Stimulated activated naive CD8-positive, alpha-beta T cell treated with anti-CD3 and anti-CD28 coated beads, Interleukin-15, Interleukin-2, amounts not matched to agents 100 ng/mL and 50 ng/mL, for 24 hours (primary cell): Measurements from ENCODE around the gene CHPF2.

ENCODE experiments used
- H3K27ac Mint-ChIP-seq: one replicate; pipeline ENCODE4 v1.8.0; 2021; ENCODE audit warnings: mild to moderate bottlenecking, mixed read lengths
- H3K27me3 Mint-ChIP-seq: one replicate; pipeline ENCODE4 v1.8.0; 2021; ENCODE audit warnings: mixed read lengths
- H3K36me3 Mint-ChIP-seq: one replicate; pipeline ENCODE4 v1.8.0; 2021; ENCODE audit warnings: low read depth, mixed read lengths
- H3K4me1 Mint-ChIP-seq: one replicate; pipeline ENCODE4 v1.8.0; 2021; ENCODE audit warnings: low read depth, mixed read lengths
- H3K4me3 Mint-ChIP-seq: one replicate; pipeline ENCODE4 v1.8.0; 2021; ENCODE audit warnings: mild to moderate bottlenecking, mixed read lengths
- H3K9me3 Mint-ChIP-seq: one replicate; pipeline ENCODE4 v1.8.0; 2021; ENCODE audit warnings: mixed read lengths

CHPF2 gene

GRCh38 chr7:151198945-151199848, 33.1 kb upstream of the CHPF2 start:
- H3K9me3 Mint-ChIP-seq = no peaks in the 10 kb centered on the region
- H3K4me1 Mint-ChIP-seq = no peaks in the 10 kb centered on the region
- peaks cover 7% of the 10 kb centered on the region for H3K27me3 Mint-ChIP-seq
- no peaks in the 10 kb centered on the region for H3K36me3 Mint-ChIP-seq
- no peak overlapping the region for H3K4me3 Mint-ChIP-seq
- no peak overlapping the region for H3K27ac Mint-ChIP-seq

DNA sequence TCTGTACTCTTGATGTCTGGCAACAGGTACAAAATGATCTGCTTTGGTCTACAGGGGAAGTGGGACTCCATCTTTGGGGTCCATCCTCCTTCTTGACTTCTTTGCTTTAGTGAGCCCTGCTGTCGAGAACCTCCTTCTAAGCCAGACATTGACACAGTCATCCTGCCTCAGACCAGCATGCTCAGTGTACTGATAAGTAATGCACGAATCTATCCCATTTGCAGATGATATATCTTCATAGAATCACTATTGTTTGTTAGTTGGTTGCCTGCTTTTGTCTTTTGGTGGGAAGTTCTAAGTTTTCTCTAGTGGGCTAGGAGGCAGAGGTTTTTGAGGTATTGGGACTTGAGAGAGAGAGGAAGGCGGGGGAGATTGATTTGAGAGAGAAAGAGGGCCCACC, 30.9 kb upstream of the CHPF2 start:
- no peak overlapping the region for H3K27ac Mint-ChIP-seq
- H3K27me3 Mint-ChIP-seq = no peaks in the 10 kb centered on the region
- no peaks in the 10 kb centered on the region for H3K36me3 Mint-ChIP-seq
- no peaks in the 10 kb centered on the region for H3K4me1 Mint-ChIP-seq
- H3K4me3 Mint-ChIP-seq = no peak overlapping the region
- no peaks in the 10 kb centered on the region for H3K9me3 Mint-ChIP-seq

DNA sequence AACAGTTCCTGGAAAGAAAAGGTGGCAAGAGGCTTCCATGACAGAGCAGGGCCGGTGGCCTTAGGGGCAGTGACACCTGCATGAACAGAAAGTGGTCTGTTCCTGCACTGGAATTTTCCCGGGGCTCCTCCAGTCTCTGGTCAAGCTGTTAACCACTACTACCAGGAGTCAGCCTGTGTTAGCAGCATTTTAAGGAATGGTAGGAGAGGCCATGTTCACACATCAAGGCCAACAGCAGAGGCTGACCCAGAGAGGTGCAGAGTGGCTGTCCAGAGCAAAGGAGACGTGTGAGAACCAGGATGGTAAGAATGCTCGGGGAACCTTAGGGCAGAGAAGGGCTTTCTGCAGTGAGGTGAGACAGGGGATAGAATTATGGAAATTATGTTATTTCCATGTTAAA, 30.5 kb upstream of the CHPF2 start:
- Mint-ChIP-seq H3K9me3 (no peaks in the 10 kb centered on the region), H3K4me3 (no peak overlapping the region), H3K36me3 (no peaks in the 10 kb centered on the region), H3K27me3 (no peaks in the 10 kb centered on the region), H3K27ac (no peak overlapping the region), H3K4me1 (peaks cover 2% of the 10 kb centered on the region)

DNA sequence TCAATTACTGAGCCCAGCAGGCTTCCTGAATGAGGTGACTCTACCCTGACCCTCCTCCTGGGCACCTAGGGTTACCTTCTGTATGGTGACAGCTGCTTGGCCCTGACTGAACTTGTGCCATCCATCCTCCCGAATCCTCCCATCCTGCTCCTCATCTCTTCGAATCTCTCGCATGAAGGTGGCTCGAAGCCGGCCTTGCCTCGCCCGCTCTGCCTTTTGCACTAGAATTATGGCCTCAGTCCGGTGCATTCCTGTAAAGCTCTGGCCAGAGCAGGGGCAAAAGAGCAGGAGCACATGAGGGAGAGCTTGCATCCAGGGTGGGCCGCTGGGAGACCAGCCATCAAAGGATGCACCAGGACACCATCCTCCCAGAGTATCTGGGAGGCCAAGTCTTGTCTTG, 29.4 kb upstream of the CHPF2 start:
- Mint-ChIP-seq H3K36me3 (no peaks in the 10 kb centered on the region), H3K27ac (no peak overlapping the region), H3K27me3 (no peaks in the 10 kb centered on the region), H3K4me3 (no peak overlapping the region), H3K9me3 (no peaks in the 10 kb centered on the region), H3K4me1 (peaks cover 13% of the 10 kb centered on the region)

GRCh38 chr7:151204383-151205032, 27.8 kb upstream of the CHPF2 start:
- Mint-ChIP-seq H3K27ac (no peak overlapping the region), H3K9me3 (no peaks in the 10 kb centered on the region), H3K4me1 (peaks cover 20% of the 10 kb centered on the region), H3K27me3 (no peaks in the 10 kb centered on the region), H3K4me3 (no peak overlapping the region), H3K36me3 (no peaks in the 10 kb centered on the region)

- no peaks in the 10 kb centered on the region for H3K9me3 Mint-ChIP-seq
- no peak overlapping the region for H3K27ac Mint-ChIP-seq
- no peak overlapping the region for H3K4me3 Mint-ChIP-seq
- H3K27me3 Mint-ChIP-seq = no peaks in the 10 kb centered on the region
- H3K4me1 Mint-ChIP-seq = peaks cover 20% of the 10 kb centered on the region
- H3K36me3 Mint-ChIP-seq = peaks cover 2% of the 10 kb centered on the region
Measured at GRCh38 chr7:151205730-151206129, 26.6 kb upstream of the CHPF2 start.

- Mint-ChIP-seq H3K9me3 (no peaks in the 10 kb centered on the region), H3K27me3 (no peaks in the 10 kb centered on the region), H3K4me1 (peaks cover 20% of the 10 kb centered on the region), H3K36me3 (peaks cover 7% of the 10 kb centered on the region), H3K4me3 (no peak overlapping the region), H3K27ac (no peak overlapping the region)
Measured at GRCh38 chr7:151206914-151207313, 25.4 kb upstream of the CHPF2 start.

DNA sequence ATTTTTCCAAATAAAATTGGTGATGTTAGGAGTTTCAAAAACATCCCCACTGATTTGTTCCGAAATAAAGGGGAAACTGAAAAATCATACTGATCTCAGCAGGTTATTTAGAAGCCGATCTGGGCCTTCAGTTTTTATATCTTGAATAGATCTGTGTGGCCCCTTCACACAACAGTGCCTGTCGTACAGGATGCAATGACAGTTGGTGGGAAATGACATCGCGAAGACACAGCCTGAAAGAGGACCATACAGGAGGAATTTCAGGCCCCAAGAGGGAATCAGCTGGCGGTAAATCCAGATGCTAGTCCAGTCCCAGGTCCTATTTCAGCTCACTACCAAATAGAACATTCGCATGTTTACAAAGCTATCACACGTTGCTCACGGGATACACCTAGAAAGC, 25.0 kb upstream of the CHPF2 start:
- H3K27me3 Mint-ChIP-seq = no peaks in the 10 kb centered on the region
- H3K4me1 Mint-ChIP-seq = peaks cover 20% of the 10 kb centered on the region
- H3K27ac Mint-ChIP-seq = no peak overlapping the region
- no peak overlapping the region for H3K4me3 Mint-ChIP-seq
- H3K9me3 Mint-ChIP-seq = no peaks in the 10 kb centered on the region
- H3K36me3 Mint-ChIP-seq = peaks cover 11% of the 10 kb centered on the region

DNA sequence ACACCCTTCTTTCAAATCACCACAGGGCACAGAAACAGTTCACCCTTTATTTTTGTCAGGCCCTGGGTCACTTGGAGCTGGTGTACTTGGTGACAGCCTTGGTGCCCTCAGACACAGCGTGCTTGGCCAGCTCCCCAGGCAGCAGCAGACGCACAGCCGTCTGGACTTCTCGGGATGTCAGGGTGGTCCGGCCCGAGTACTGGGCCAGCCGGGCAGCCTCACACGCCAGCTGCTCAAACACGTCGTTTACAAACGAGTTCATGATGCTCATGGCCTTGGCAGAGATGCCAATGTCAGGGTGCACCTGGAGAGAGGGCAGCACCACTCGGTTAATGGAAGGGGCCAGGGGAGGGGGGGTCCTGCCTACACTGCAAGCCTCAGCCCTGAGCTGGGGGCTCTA, 24.5 kb upstream of the CHPF2 start:
- Mint-ChIP-seq H3K27ac (no peak overlapping the region), H3K27me3 (no peaks in the 10 kb centered on the region), H3K4me3 (no peak overlapping the region), H3K36me3 (peaks cover 13% of the 10 kb centered on the region), H3K9me3 (no peaks in the 10 kb centered on the region), H3K4me1 (peaks cover 20% of the 10 kb centered on the region)

DNA sequence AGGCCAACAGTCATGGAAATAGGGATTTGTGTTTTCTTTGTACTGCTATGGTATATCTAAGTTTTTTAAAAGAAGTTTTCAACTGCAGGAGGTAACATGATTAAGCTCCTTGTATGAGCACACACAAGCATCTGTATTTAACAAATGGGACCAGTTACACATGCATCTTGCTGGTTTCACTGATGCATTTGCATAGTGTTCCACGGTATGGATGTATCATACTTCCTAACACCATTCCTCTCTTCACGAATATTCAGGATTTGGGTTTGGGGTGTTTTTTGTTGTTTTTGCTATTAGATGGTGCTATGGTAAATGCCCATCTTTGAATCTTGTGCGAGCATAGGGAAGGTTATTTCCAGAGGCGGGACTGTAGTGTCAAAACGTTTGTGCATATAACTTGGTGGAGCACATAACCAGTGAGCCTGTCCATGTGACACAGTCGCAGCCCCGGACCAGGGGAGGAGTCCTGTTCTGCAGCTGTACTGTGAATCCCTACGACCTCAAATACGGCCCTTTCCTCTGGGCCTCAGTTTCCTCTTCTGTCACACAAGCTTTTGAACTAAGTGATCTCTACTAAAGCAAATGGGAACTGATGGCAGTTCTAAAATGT, 23.9 kb upstream of the CHPF2 start:
- no peak overlapping the region for H3K27ac Mint-ChIP-seq
- H3K9me3 Mint-ChIP-seq = no peaks in the 10 kb centered on the region
- no peak overlapping the region for H3K4me3 Mint-ChIP-seq
- peaks cover 20% of the 10 kb centered on the region for H3K4me1 Mint-ChIP-seq
- H3K27me3 Mint-ChIP-seq = no peaks in the 10 kb centered on the region
- H3K36me3 Mint-ChIP-seq = peaks cover 19% of the 10 kb centered on the region

DNA sequence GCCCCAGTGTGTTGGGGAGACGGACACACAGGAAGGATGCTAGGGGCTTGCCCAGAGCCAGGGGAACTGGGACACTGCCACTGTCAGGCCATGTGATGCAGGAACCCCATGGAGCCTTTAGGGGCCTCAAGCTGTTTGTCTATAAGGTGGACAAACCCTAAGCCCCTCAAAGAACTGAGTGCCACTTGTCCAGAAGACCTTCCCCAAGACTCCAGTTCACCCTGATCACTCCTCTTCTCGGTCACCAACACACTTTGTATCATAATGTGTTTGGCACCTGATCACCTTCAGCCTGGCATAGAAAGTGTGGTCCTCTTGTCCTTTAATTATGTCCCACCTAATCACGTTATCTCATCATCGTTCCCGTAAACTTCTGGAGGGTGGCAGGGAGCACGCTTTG, 22.7 kb upstream of the CHPF2 start:
- Mint-ChIP-seq H3K9me3 (no peaks in the 10 kb centered on the region), H3K27ac (no peak overlapping the region)

DNA sequence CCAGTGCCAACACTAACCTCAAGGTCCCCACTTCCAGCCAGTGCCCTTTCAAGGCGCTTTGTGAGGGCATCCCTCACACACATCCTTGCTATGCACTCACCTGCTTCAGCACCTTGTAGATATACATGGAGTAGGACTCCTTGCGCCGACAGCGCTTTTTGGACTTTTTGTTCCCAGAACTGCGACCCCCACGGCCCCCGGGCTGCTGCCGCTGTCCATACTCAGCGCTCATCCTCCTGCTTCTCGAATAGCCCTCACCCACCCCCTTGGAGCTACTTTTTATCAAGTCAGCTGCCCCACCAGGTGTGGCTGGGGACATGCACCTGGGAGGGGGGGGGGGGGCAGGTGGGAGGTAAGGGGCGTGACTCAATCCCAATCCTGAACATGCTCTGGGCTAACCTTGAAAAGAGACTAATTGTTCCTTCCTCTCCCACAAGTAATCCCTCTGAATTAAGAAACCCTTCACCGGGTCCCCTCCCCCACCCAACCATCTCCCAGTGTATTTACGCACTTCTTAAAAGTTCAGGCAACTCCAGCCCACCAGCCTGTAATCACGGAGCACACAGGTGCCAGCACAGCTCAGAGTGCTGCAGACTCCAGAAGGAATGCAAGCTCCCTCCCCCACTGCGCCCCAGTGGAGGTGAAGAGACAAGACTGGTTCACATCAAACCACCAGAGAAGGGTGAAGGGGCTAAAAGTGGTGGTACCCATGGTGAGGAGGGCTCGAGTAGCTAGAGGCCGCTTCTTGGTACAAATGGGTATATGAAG, 22.0 kb upstream of the CHPF2 start, which contains the start of gene H2BK1:
Gene H2BK1, minus strand, starts transcription at position 402 of the 768 bp plus-strand sequence. Its CDS starts 170 bp downstream, at position 232.
- Mint-ChIP-seq H3K4me3 (no peak within 1 kb of the TSS), H3K4me1 (peaks cover 20% of the 10 kb centered on the region), H3K27ac (no peak within 1 kb of the TSS), H3K9me3 (no peaks in the 10 kb centered on the region), H3K36me3 (peaks cover 33% of the 10 kb centered on the region), H3K27me3 (no peaks in the 10 kb centered on the region)

More for the DNA sequence above, 22.7 kb upstream of the CHPF2 start:
- peaks cover 20% of the 10 kb centered on the region for H3K4me1 Mint-ChIP-seq
- H3K27me3 Mint-ChIP-seq = no peaks in the 10 kb centered on the region
- no peak overlapping the region for H3K4me3 Mint-ChIP-seq
- peaks cover 26% of the 10 kb centered on the region for H3K36me3 Mint-ChIP-seq

- Mint-ChIP-seq H3K27ac (no peak overlapping the region), H3K36me3 (peaks cover 43% of the 10 kb centered on the region), H3K4me3 (no peak overlapping the region), H3K9me3 (no peaks in the 10 kb centered on the region), H3K4me1 (peaks cover 20% of the 10 kb centered on the region), H3K27me3 (no peaks in the 10 kb centered on the region)
Measured at GRCh38 chr7:151211155-151211772, 21.0 kb upstream of the CHPF2 start.

GRCh38 chr7:151212626-151213025, 19.7 kb upstream of the CHPF2 start:
- Mint-ChIP-seq H3K27ac (no peak overlapping the region), H3K4me3 (no peak overlapping the region), H3K9me3 (no peaks in the 10 kb centered on the region), H3K27me3 (no peaks in the 10 kb centered on the region), H3K36me3 (peaks cover 55% of the 10 kb centered on the region), H3K4me1 (peaks cover 9% of the 10 kb centered on the region)
